CD4-positive, alpha-beta T cell treated with Interferon alpha-2 for 1 hour (primary cell): ENCODE results near the gene GLIS1.

Source experiments
- DNase-seq, 2 donors: peaks; one replicate each; pipeline ENCODE4 v3.0.0-alpha.2; 2020 to 2022

GLIS1 gene

DNA sequence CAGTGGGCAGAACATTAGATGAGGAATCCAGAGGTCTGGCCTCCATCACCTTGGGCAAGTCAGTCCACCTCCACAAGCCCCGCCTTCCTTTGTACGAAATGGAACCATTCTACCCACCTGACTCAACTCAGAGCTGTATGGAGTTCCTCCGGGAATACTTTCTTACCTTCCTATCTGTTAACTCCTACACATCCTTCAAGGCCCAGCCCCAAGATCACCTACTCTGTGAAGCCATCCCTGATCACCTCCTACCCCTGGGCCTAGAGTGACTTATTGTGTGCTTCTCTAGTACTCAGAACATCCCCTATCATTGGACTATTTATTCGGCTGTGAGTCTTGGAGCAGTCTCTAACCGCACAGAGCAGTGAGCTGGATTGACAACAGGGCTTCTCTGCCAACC lies 66.7 kb downstream of the GLIS1 start:
- no peak for DNase-seq

DNA sequence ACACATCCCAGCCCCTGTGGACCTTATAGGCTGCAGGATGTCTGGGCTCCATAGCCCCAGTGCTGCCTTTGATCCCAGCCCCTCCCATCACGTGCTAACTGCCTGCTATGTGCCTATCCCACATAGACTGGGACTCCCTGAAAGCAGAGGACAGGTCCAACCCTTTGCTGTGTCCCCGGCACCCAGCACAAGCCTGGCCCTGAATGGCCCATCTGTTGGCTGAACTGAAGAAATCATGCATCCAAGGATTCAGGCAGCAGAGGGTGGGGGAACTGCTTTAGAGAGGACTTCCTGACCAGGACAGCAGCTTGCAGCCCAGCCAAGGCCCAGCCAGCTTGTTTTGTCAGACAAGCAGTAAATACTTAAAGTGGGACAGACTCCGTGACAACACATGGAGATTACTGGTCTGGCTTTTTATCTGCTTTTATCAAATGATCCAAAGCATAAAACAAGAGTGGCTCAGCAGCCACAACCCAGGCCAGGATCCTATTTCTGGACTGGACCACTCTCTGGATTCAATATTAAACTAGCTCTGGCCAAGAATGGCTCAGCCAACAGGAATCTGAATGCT lies 69.3 kb downstream of the GLIS1 start:
- DNase-seq = no peak

DNA sequence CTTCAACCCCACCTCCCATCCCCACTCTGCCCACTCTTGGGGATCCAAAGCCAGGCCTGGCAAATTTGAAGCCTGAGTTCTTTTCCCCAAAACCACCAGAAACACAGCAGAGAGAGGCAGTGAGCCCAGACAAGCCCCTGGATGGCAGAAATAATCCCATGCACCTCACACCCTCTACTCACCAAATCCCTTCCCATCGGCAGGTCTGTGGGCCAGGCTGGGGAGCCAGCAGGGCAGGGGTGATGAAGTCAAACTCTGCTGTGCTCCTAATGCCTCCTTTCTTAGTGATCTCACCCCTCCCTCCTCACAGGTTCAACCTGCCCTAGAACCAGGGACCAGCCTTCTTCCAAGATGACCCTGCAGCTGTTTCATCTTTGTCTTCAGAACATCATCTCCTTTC lies 72.4 kb downstream of the GLIS1 start:
- no peak for DNase-seq

DNA sequence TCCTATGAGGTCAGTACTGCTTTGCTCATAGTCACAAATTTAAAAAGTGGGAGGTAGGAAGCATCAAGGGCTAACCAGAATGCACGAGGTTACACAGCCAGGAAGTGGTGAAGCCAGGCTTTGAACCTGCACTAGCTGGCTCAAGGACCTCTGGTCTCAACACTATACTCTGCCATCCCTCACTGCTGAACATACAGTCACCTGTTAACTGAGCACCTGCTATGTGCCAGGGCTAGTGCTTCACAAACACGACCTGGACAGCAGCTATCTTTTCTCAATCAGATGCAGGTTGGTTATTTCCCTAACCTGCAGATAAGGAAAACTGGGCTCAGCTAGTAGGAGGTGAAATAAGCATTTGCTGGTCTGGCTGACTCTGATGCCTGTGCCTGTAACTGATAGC lies 73.0 kb downstream of the GLIS1 start:
- no peak for DNase-seq

DNA sequence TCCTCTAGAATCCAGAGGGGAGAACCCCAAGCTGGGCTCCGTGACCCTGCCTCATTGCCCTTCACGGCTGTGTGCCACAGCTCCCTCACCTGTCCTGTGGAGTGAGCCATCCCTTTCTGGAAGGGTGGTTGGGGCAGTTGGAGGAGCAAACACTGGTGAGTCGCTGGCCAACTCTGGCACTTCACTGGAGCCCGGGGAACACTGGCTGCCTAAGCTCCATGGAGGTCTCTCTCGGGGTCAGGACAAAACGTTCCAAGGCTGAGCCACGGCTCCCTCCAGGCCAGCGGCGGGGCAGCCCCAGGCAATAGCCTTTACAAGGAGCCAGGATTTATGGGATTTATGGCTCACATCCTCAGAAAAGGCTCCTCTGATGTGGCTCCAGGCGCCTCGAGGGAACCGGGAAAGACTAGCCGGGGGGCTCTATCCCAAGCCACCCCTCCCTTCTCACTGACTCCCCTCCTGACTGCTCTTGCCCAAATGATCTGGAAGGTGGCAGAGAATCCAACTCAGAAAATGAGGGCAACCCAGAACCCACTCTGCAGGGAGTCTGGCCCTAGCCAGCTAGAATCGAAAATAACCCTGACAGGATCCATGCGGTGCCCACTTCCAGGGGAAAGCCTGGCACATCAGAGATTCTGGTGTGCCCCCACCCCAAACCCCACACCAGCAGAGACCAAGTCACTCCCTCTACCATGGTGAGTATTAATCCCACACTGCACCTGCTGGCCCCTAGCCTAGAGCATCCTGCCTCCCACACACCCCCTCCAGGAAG lies 75.2 kb downstream of the GLIS1 start:
- DNase-seq = no peak

DNA sequence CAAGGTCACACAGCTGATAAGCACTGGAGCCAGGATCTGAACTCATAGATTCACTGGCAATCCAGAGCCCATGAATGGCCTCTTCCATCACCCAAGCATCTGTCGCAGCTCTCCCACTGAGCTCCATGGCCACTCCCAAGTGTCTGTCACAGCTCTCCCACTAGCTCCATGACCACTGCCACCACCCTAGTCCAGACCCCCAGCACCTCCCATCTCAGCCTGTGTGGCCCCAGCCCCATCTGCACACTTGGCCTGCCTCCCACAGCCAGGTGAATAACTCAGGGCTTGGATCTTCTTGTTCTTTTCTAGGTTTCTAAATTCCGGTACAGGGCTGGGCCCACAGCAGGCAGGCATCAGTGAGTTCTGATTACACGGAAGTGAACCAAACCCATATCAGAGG lies 76.0 kb downstream of the GLIS1 start:
- DNase-seq = no peak

DNA sequence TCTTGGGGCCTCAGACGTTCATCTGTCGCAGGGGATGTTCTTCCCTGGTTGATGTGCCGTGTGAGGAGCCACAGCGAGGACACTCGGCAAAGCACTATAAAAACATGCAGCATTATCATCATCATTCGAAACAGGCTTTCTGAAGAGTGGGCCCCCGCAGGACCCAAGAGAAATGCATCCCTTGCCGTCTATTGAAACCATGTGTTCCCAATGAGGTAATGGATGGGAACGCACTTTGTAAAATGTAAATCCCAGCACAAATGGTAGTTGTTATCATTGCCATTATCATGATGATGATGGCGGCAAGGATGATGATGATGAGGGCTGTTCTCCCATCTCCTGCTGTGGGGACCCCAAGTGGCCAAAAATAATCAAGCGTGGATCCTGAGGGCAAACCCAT lies 76.8 kb downstream of the GLIS1 start:
- DNase-seq = no peak

DNA sequence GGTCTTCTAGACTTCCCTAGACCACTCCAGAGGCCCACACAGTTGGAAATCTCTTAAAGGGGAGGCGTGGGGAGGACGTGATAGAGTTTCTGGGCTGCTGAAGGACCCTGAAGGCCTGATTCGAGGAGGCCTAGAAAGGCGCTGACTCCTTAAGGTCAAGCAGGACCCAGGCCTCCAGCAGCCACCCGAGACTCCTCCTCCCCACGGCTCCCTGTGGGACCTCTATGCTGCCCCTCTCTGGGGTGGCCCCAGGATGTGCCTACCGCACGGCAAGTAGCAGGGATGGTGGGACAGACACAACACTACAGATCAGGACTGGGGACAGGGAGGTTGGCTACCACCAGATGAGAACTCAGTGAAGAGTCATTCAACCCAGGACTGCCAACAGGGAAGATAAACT lies 77.5 kb downstream of the GLIS1 start:
- no peak for DNase-seq

- no peak for DNase-seq
Observed at GRCh38 chr1:53660666-53661065, 78.3 kb downstream of the GLIS1 start.

- DNase-seq = no peak
Observed at GRCh38 chr1:53659436-53659835, 79.5 kb downstream of the GLIS1 start.

DNA sequence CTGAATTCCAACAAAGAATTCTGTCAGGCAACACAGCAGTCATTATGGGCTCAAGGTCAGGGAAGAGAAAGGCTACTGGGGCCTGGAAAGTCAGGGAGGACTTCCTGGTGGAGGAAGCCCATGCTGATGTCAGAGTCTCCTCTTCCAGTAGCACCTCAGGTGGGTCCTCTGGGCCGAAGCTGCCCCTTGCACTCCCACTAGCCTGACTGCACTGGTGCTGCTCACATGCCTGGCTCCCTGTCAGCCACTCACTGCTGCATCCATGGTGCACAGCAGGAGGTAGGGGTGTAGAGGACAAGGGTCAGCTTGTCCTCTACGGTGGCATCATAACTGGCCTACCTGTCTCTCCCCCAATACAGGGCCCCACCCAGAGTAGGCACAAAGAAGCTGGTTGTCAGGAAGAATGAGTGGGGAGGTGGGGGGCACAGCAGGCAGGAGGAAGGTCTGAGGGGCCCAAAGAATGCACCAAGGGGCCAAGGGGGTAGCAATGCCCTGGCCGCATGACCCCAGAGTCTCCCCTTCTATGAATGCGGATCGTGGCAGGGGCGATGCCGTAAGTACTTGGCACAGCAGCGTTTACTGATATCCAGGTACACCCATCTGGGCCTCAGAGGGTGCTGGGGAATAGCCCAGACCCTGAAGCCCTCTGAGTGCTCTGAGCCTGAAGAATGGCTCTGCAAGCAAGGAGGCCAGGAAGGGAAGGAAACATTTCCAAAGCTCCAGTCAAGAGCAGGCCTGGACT lies 80.3 kb downstream of the GLIS1 start:
- DNase-seq = no peak

DNA sequence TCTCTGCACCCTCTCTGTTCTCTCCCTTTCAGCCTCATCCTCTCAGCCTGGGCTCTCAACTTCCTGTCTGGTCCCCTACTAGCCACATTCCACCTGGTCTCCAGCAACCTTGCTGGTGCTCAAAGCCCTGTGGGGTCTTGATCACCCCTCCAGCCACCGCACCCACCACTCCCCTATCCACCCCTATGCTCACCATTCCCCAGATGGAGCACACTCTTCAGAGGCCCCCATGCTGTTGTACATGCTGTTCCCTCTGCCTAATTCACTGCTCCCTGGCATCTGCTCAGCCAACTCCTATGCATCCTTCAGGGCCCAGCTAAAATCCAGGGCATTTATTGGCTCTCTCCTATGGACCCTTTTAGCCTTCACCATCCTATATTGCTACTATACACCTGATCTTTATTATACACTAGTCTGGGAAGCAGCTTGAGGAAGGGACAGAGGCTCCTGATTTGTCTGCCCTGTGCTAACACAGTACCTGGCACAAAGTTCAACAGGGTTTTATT lies 81.0 kb downstream of the GLIS1 start:
- no peak for DNase-seq

DNA sequence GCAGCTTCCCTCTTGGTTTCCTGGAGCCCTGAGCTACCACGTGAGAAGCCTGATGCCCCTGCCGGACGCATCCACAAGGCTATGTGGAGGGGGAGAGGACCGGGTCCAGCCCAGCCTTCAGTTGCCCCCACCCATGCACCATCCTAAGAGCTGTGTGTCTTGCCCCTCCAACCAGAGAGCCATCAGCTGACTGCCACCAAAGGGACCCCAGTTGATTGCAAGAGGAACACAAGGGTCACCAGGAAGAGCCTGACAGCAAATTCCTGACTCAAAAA lies 81.5 kb downstream of the GLIS1 start:
- DNase-seq = no peak

- DNase-seq = no peak
Observed at GRCh38 chr1:53656747-53657530, 82.0 kb downstream of the GLIS1 start.

DNA sequence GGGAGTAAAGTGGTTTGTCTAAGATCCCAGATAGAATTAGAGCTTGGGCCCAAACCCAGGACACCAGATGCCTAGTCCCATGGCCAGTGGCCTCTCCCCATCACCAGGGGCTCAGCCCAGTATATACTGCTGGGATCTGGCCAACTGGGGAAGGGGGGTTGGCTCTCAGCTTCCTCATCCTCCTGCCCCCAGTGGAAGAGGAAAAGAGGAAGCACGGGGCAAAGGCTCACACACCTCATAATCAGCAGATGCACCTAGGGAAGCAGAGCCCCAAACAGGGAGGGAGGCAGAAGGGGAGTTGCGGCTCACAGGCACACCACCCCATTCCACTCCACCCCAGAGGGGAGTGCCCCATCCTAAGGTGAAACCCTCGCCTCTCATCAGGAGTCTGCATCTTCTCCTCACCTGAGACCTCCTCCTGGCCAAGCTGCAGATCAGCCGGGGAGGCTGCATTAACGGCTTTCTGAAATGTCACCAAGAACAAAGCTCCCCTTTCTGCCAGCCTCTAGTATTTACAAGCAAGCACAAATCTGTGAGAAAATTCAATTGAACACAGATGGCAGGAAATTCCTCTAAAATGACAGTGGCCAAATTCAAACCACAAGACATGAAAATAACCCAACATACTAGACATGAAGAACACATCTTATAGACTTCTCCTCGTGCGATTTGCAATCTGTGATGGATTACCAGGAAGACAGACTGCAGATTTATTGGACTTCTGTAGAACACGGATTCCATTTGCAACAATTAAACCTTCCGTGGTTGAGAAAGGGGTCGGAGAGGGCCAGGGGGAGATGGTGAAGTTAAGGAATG lies 82.8 kb downstream of the GLIS1 start:
- no peak for DNase-seq

- no peak for DNase-seq
Observed at GRCh38 chr1:53654216-53655210, 84.5 kb downstream of the GLIS1 start.

DNA sequence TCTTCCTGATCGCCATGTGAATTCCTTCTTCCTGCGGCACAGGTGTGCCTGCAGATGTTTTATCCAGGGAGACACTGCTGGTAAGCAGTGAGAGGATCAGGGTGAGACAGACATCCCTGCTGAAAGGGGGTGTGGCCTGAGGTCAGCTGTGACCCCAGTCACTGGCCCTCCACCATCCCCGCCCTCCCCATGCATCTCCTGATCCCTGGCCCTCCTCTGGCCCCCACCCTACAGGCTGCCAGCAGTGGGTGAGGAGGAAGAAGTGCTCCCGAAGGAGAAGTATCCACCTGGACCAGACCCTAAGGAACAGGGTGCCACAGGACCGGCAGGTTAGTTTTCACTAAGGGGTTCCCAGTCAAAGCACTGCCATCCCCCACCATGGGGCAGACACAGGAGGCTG lies 85.3 kb downstream of the GLIS1 start:
- DNase-seq = no peak

DNA sequence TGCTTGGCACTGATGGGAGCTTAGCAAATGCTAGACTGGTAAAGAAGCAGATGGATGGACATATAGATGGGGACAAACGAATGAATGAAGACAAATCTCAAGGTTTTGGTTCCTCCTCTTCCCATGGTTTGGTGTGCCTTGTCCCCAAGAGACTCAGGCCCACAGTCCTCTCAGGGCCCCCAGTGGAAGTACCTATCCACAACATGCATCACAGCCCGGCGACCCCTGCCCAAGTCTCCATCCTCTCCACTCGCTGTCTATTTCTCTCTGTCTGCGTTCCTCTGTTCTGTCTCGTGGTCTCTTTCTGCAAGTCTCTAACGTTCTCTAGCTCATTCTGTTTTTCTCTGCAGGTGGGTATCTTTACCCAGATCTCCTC lies 85.8 kb downstream of the GLIS1 start:
- DNase-seq = no peak

DNA sequence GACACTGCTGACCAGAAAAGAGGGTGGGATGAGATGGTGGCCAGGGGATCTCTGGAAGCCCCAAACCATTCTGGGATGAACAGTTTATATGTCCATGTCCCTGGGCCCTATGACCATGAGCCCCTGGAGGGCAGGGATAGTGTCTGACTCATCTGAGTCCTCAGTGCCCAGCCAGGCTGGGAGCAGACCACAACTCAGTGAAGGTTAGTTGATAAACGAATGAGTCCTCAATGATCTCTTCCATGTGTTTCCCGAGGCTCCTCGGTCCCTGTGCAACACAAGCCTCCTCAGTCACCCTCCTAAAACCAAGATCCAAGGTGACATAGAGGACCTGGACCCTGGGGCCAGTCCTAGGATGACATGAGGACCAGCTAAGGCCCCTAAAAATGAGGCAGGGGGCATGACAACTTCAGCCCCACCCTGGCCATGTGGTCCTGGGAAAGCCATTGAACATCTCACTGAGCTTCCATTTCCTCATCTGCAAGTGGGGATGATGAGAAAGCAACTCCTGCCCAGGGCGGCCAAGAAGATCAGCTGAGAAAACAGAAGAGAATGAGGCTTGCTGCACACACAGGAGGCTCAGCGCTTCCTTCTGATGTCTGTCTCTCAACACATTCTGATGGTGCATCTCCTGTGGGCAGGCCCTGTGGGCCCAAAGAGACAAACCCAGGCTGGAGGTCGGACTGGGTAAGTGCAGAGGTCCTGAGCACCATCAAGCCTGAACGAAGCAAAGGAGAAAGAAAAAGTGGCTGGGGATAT lies 86.3 kb downstream of the GLIS1 start:
- DNase-seq = no peak

- no peak for DNase-seq
Observed at GRCh38 chr1:53651356-53651755, 87.6 kb downstream of the GLIS1 start.

- DNase-seq = no peak
Observed at GRCh38 chr1:53648516-53648915, 90.4 kb downstream of the GLIS1 start.
